GM12892 (cell line): ENCODE results near the gene PPP1R3F.

ENCODE experiments used
- POLR2A ChIP-seq: IDR thresholded peaks from 2 replicates; pipeline ENCODE4 v1.6.1; 2011; ENCODE audit warnings: low read depth, low read length, control low read depth
- POLR2AphosphoS5 ChIP-seq: IDR thresholded peaks from 2 replicates; pipeline ENCODE4 v1.6.1; 2011; ENCODE audit warnings: low read depth, low read length, control low read depth
- TAF1 ChIP-seq: IDR thresholded peaks from 2 replicates; pipeline ENCODE4 v1.6.1; 2011; ENCODE audit warnings: low read depth, mild to moderate bottlenecking, control low read depth, low read length, borderline replicate concordance

- TF ChIP-seq POLR2A (no peak), POLR2AphosphoS5 (no peak), TAF1 (no peak)
Observed at GRCh38 chrX:49312176-49312575, 42.6 kb downstream of the PPP1R3F start.
